GM19099 (cell line): ENCODE measurements around the gene TCF12.

ENCODE experiments used
- POLR2A ChIP-seq: IDR thresholded peaks from 3 replicates; pipeline ENCODE4 v1.6.1; 2011; ENCODE audit warnings: low read depth; ENCODE audit not compliant: insufficient read length; ENCODE audit errors: extremely low read depth

The TCF12 gene

GRCh38 chr15:56930669-56931313, 12.3 kb downstream of the TCF12 start:
- no peak for TF ChIP-seq POLR2A

- no peak for TF ChIP-seq POLR2A
These were observed 13.4 kb downstream of the TCF12 start for GRCh38 chr15:56931639-56932508.

DNA sequence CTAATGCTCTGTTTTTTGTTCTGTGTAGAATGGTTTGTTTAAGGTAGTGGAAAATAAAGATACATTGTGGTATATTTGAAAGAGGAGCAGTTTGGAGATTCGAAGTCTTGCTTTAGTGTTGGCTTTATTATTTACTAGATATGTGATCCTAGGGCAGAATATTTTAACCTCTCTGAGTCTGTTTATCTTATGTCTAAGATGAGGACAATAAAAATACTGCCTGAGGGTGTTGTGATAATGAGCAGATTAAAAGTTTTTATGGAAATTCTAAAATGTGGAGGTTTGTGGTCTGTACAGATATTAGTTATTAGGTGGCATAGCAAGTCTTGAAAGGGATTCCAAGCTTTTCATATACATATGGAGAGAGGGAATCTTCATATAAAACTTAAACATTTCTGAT, 15.0 kb downstream of the TCF12 start:
- TF ChIP-seq POLR2A, result no peak

DNA sequence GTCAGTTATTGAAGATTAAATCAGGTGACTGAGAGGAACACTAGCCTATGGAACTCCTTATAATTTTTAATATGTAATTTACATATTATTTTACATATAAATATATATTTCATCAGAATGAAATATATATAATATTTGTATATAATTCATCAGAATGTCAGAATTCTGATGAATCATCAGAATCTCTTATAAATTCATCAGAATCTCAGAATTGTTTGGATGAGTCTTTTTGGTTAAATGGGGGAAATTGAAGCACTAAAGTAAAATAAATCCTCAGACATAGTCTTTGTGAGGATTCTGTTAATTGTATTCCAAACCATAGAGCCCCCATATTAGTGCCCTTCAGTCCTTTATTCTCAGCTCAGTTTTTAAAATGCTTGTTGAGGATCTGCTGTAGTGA, 15.4 kb downstream of the TCF12 start:
- TF ChIP-seq POLR2A, result no peak

- no peak for TF ChIP-seq POLR2A
These were observed 15.8 kb downstream of the TCF12 start for GRCh38 chr15:56934269-56934668.

- no peak for TF ChIP-seq POLR2A
These were observed 18.5 kb downstream of the TCF12 start for GRCh38 chr15:56936929-56937328.

GRCh38 chr15:56939257-56939656, 20.8 kb downstream of the TCF12 start:
- TF ChIP-seq POLR2A, result no peak

- TF ChIP-seq POLR2A, result no peak
These were observed 21.9 kb downstream of the TCF12 start for GRCh38 chr15:56940388-56940787.

- no peak for TF ChIP-seq POLR2A
These were observed 23.7 kb downstream of the TCF12 start for GRCh38 chr15:56942118-56942517.

DNA sequence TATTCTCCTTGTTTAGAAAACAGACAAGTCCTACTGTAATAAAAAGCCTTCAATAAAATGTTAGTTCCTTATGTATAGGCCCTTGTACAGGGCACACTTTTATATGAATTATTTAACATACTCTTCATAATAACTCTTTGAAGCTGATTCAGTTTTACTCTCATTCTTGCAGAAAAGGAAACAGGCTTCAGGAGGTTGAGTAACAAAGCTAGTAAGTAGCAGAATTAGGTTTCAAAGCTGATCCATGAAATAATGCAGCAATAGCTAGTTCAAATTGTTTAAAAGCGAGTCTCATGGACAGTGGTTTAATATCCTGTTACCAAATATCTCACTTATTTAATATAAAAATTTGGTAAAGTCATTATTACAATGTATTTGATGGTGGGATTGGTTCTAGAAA, 25.0 kb downstream of the TCF12 start:
- no peak for TF ChIP-seq POLR2A

DNA sequence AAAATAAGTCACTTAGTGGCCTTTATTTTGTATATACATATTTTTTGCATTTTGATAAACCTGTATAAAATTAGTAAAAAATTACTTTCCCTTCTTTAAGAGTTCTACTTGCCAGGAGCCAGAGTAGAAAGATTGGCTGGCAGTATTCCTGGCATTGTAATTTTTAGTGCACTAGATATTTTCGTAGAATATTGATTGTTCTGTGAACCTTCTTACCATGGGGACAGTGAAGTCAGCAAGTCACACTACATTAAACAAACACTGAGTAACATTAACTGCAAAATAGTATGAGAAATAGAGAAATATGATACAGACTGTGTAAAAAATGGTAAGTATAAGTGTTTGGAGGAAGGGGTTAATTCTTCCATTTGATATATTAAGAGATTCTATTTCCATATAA, 26.0 kb downstream of the TCF12 start:
- TF ChIP-seq POLR2A, result no peak

GRCh38 chr15:56946150-56946549, 27.7 kb downstream of the TCF12 start:
- no peak for TF ChIP-seq POLR2A

- TF ChIP-seq POLR2A, result no peak
These were observed 29.7 kb downstream of the TCF12 start for GRCh38 chr15:56948000-56948763.

- no peak for TF ChIP-seq POLR2A
These were observed 30.3 kb downstream of the TCF12 start for GRCh38 chr15:56948764-56949101.

DNA sequence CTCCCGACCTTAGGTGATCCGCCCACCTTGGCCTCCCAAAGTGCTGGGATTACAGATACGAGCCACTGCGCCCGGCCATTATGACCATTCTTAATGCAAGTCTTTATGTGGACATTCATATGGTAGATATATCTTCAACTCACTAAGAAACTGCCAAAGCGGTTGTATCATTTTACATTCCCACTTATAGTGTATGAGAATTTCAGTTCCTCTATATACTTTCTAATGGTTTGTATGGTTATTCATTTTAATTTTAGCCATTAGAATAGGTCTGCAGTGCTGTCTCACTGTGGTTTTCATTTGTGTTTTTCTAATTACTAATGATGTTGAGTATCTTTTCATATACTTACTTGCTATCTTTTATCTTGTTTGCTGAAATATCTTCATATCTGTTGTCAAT, 32.5 kb downstream of the TCF12 start:
- TF ChIP-seq POLR2A, result no peak

DNA sequence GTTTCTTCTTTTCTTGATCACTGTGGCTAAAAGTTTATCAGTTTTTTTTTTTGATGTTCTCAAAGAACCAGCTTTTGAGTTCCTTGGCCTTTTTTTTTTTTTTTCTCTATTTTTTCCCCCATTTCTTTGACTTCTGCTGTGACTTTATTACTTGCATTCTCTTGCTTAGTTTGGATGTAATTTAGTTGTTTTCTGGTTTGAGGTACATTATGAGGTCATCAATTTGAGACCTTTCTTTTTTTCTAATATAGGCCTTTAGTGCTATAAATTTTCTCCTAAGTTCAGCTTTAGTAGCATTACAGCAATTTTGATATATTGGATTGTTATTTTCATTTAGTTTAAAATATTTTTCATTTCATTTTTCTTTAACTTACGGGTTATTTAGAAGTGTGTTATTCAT, 35.3 kb downstream of the TCF12 start:
- TF ChIP-seq POLR2A, result no peak
